K562 (cell line): ENCODE measurements around the gene MAP4. TPM values are rescaled to one million over a fixed set of nuclear protein-coding genes. Genes with fewer than 3 reads are reported as not detected.

Experiments used
- ATAC-seq: fragments of 200-7000 bp; cut with Tn5 transposase; 3 replicates; pipeline ENCODE4 v1.9.1; 2020; ENCODE audit warnings: moderate library complexity
- BruUV-seq: library from RNA; stranded (reverse); fragments of 400-500 nt; replicated peaks from 2 replicates; lab custom pipeline; 2021; lab: Mats Ljungman, UMichigan
- CTCF ChIA-PET: fragments of 300-600 bp; formaldehyde crosslinking; extraction: SDS; loops from one replicate; lab custom pipeline; 2021; ENCODE audit warnings: low intra/inter-chr PET ratio; lab: Yijun Ruan, JAX
- POLR2A ChIA-PET: fragments of 300-600, 350-650 bp; sonication (Branson Sonifier 250); formaldehyde crosslinking; extraction: SDS; loops from one replicate; lab custom pipeline; 2021; ENCODE audit warnings: antibody characterized with exemption, inconsistent platforms; lab: Yijun Ruan, JAX
- DNase-seq, 4 experiments: peaks; one replicate each; pipeline versions ENCODE4 v3.0.0 to v3.0.0-alpha.2; 2011 to 2018; ENCODE audit warnings: low spot score in 3 of 4, mixed read lengths in 3 of 4; ENCODE audit errors: extremely low read depth in 1 of 4
- FAIRE-seq: peaks from 2 replicates; lab custom pipeline; 2011; peaks lifted over from hg19 to GRCh38; lab: Jason Lieb, UNC
- H2AFZ ChIP-seq: 2 replicates; pipeline ENCODE4 v1.6.0; 2011; ENCODE audit warnings: low read depth, low read length, control low read depth, inconsistent platforms
- H3K27ac ChIP-seq: fragments of 200-600 bp; 3 replicates; pipeline ENCODE4 v1.8.0; 2011; ENCODE audit warnings: low read depth, mild to moderate bottlenecking, control low read depth, inconsistent platforms, low read length, moderate library complexity, mixed read lengths; ENCODE audit errors: extremely low read depth
- H3K27me3 ChIP-seq, 2 experiments: fragments of 300-600 bp in 1 of 2; 2 replicates in 1 of 2; 3 replicates in 1 of 2; pipeline versions ENCODE4 v1.6.0 to v1.8.0; 2011; ENCODE audit warnings: inconsistent platforms in 2 of 2, low read length in 2 of 2, mild to moderate bottlenecking in 1 of 2, mixed read lengths in 1 of 2, moderate library complexity in 1 of 2; ENCODE audit not compliant: control insufficient read depth in 2 of 2, insufficient read depth in 2 of 2
- H3K36me3 ChIP-seq: fragments of 300-600 bp; 3 replicates; pipeline ENCODE4 v1.8.0; 2011; ENCODE audit warnings: mild to moderate bottlenecking, low read length, inconsistent platforms; ENCODE audit not compliant: control insufficient read depth, insufficient read depth
- H3K4me1 ChIP-seq, 2 experiments: fragments of 200-600 bp in 1 of 2; replicated peaks in 1 of 2; 2 replicates in 1 of 2; 3 replicates in 1 of 2; pipeline versions ENCODE4 v1.5.1 to v1.8.0; 2011; ENCODE audit warnings: inconsistent platforms in 2 of 2, low read length in 2 of 2, mild to moderate bottlenecking in 1 of 2, mixed read lengths in 1 of 2, moderate library complexity in 1 of 2; ENCODE audit not compliant: control insufficient read depth in 2 of 2, insufficient read depth in 2 of 2
- H3K4me2 ChIP-seq: 2 replicates; pipeline ENCODE4 v1.6.1; 2011; ENCODE audit warnings: low read length, control low read depth, inconsistent platforms, mixed read lengths; ENCODE audit not compliant: insufficient read depth
- H3K4me3 ChIP-seq: fragments of 200-600 bp; sonication (generic), shearing (Covaris generic); 2 replicates; pipeline ENCODE4 v1.5.1; 2016; ENCODE audit warnings: control low read depth, inconsistent platforms
- H3K79me2 ChIP-seq: fragments of 200-600 bp; 3 replicates; pipeline ENCODE4 v1.8.0; 2011; ENCODE audit warnings: low read length, inconsistent platforms; ENCODE audit not compliant: control insufficient read depth, insufficient read depth
- H3K9ac ChIP-seq, 2 experiments: 2 replicates each; pipeline versions ENCODE4 v1.6.0 to v1.6.1; 2011; ENCODE audit warnings: low read depth in 2 of 2, low read length in 2 of 2, control low read depth in 1 of 2, inconsistent platforms in 1 of 2, mild to moderate bottlenecking in 1 of 2, mixed read lengths in 1 of 2; ENCODE audit not compliant: insufficient read depth in 1 of 2
- H3K9me1 ChIP-seq: one replicate; pipeline ENCODE4 v1.6.0; 2011; ENCODE audit warnings: inconsistent platforms, mild to moderate bottlenecking, low read length, moderate library complexity; ENCODE audit not compliant: control insufficient read depth, insufficient read depth
- H3K9me3 ChIP-seq: replicated peaks from 2 replicates; pipeline ENCODE4 v1.5.1; 2011; ENCODE audit warnings: low read depth, low read length, inconsistent platforms; ENCODE audit not compliant: control insufficient read depth, insufficient read depth
- H4K20me1 ChIP-seq: replicated peaks from 2 replicates; pipeline ENCODE4 v1.6.1; 2011; ENCODE audit warnings: low read length, inconsistent platforms, mixed read lengths; ENCODE audit not compliant: control insufficient read depth, insufficient read depth
- CSDE1 ChIP-seq, 2 experiments: fragments of 450-650 bp; IDR thresholded peaks; 2 replicates each; pipeline ENCODE4 v1.6.1; 2016; ENCODE audit warnings: mild to moderate bottlenecking in 1 of 2
- GABPA ChIP-seq: fragments of 200-800 bp; sonication (Bioruptor generic); conservative IDR thresholded peaks from 2 replicates; pipeline ENCODE4 v1.6.1; 2016; ENCODE audit warnings: low read depth, missing genetic modification characterization, missing compliant biosample characterization
- PYGO2 ChIP-seq: fragments of 450-650 bp; IDR thresholded peaks from 2 replicates; pipeline ENCODE4 v1.6.1; 2016; ENCODE audit warnings: mild to moderate bottlenecking, missing genetic modification characterization, moderate library complexity, missing compliant biosample characterization
- ZNF12 ChIP-seq: sonication (generic); formaldehyde crosslinking; IDR thresholded peaks from 2 replicates; pipeline ENCODE4 v1.4.0; 2020; ENCODE audit warnings: mild to moderate bottlenecking, missing genetic modification reagents
- ZNF140 ChIP-seq: fragments of 250-450 bp; sonication (Bioruptor Pico); IDR thresholded peaks from 2 replicates; pipeline ENCODE4 v1.8.0; 2021; ENCODE audit warnings: moderate library complexity, mild to moderate bottlenecking, inconsistent platforms
- WGBS: fragments of 100-300 bp; shearing (Covaris generic); methylation state at CpG from one replicate; pipeline ENCODE4 v1.1.6; 2016; ENCODE audit warnings: low coverage, mixed read lengths; ENCODE audit not compliant: insufficient coverage; ENCODE audit errors: missing lambda C conversion rate; 5-methylcytosine and 5-hydroxymethylcytosine counted together
- in situ Hi-C: fragments of 300-500 bp; cut with MboI; formaldehyde crosslinking; loops from 4 replicates; pipeline ENCODE4 v1.15.0; 2018; ENCODE audit warnings: inconsistent platforms, mixed read lengths
- intact Hi-C: fragments of 100-400 bp; cut with micrococcal nuclease; formaldehyde crosslinking; loops from 2 replicates; pipeline ENCODE4 v1.14.2; 2022
- polyA plus RNA-seq, 8 experiments: library from polyadenylated mRNA; depleted of rRNA in 4 of 8; stranded (reverse) in 5 of 8; unstranded in 3 of 8; fragments of >200 nt; fragmentation: Nextera tagmentation in 2 of 8; fragmentation: Illumina TruSeq in 1 of 8; extraction: Ambion mirVana in 2 of 8; extraction: Trizol in 1 of 8; gene quantifications; 2 replicates each; pipeline versions ENCODE4 v1.2.1 to v1.2.3, GENCODE V29; 2011 to 2014; ENCODE audit warnings: inconsistent platforms in 1 of 8, missing spikeins in 1 of 8
- total RNA-seq, 7 experiments: library from RNA; depleted of rRNA in 6 of 7; stranded (reverse); fragments of >200 nt in 6 of 7; fragmentation: Illumina TruSeq in 2 of 7; extraction: Trizol in 2 of 7; gene quantifications; 2 replicates each; pipeline versions ENCODE4 v1.2.1 to v1.2.3, GENCODE V29; 2011 to 2021; ENCODE audit warnings: low replicate concordance in 1 of 7
- TF ChIP-seq, protein P1 (sequence below): fragments of 450-650 bp; IDR thresholded peaks from 2 replicates; pipeline ENCODE4 v1.6.1; 2016; ENCODE audit warnings: borderline replicate concordance
- TF ChIP-seq, protein P2 (sequence below): fragments of 250-450 bp; sonication (Bioruptor Pico); IDR thresholded peaks from 2 replicates; pipeline ENCODE4 v1.4.0; 2020
- TF ChIP-seq, protein P3 (sequence below), 2 experiments: fragments of 200-800 bp in 1 of 2; sonication (Bioruptor generic) in 1 of 2; sonication (generic) in 1 of 2; formaldehyde crosslinking in 1 of 2; IDR thresholded peaks in 1 of 2; conservative IDR thresholded peaks in 1 of 2; 2 replicates each; pipeline versions ENCODE4 v1.5.0 to v1.6.1; 2016 to 2020; ENCODE audit warnings: missing compliant biosample characterization in 1 of 2, missing genetic modification characterization in 1 of 2, missing genetic modification reagents in 1 of 2
- TF ChIP-seq, protein P4 (sequence below): fragments of 200-400 bp; formaldehyde crosslinking; IDR thresholded peaks from 2 replicates; pipeline ENCODE4 v1.6.1; 2017; ENCODE audit warnings: mild to moderate bottlenecking, low read depth, low read length, moderate library complexity

Gene MAP4
- total and polyA plus RNA-seq, 9 of the 15 experiments (the other 6 are each of a cell fraction or from before 2014, with no cell fraction given): 13.3 to 141 (median 36.8) TPM

DNA sequence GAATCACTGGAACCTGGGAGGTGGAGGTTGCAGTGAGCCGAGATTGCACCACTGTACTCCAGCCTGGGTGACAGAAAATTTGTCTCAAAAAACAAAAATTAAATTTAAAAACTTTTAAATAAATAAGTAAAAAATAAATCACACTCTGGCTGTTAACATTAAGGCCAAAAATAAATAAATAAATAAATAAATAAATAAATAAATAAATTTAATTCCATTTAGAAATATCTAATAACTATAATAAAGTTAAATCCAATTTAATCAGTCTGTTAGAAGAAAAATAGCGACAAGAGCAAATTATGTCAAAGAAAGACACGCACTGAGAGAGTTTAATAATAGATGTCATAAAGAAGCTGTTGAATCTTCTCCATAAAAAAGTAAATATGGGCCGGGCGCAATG, 13.4 kb downstream of the MAP4 start:
- POLR2A ChIA-PET: interaction anchor here (0.5 to 1.0 kb wide), 3 partner anchors 10 to 1386 kb away, joined by 3 to 4 read pairs (median 4); no protein-coding TSS in a partner anchor
- H3K79me2 ChIP-seq: peaks cover 23% of the 10 kb centered on the region; the same call in 2 of the 3 replicates
- no TSS peak for BruUV-seq
- H4K20me1 ChIP-seq: no peaks in the 10 kb centered on the region
- H3K36me3 ChIP-seq: peaks cover 12% of the 10 kb centered on the region; the same call in 2 of the 3 replicates
- CTCF ChIA-PET: interaction anchor here (0.7 kb wide), 1 partner anchor 79 kb away, joined by 3 read pairs; no protein-coding TSS in a partner anchor
- intact Hi-C loops (no loop called here), in situ Hi-C loops (no loop called here)
- no peaks in the 10 kb centered on the region for H3K27me3 ChIP-seq
- H3K4me1 ChIP-seq: peaks cover 0 to 11% of the 10 kb centered on the region in 2 experiments; a peak in 1 of 5 replicates
- FAIRE-seq (no peak), ATAC-seq (no peak), DNase-seq (no peak)
- H2AFZ ChIP-seq: no peak overlapping the region
- H3K4me2 ChIP-seq: no peak overlapping the region
- no peaks in the 10 kb centered on the region for H3K9me1 ChIP-seq
- 94% methylated on average over 5 of the region's 5 CpGs for WGBS
- no peak overlapping the region for H3K9ac ChIP-seq
- H3K4me3 ChIP-seq: no peak overlapping the region
- no peak overlapping the region for H3K27ac ChIP-seq
- H3K9me3 ChIP-seq: peaks cover 4% of the 10 kb centered on the region; the same call in 1 of the 2 replicates
- TF ChIP-seq GABPA (tag) (no peak), ZNF12 (no peak), CSDE1 (IDR thresholded peaks at IDR 0.05) (no peak), PYGO2 (tag) (no peak), ZNF140 (CRISPR knock-in tag) (no peak)
- TF ChIP-seq, protein P1, sequence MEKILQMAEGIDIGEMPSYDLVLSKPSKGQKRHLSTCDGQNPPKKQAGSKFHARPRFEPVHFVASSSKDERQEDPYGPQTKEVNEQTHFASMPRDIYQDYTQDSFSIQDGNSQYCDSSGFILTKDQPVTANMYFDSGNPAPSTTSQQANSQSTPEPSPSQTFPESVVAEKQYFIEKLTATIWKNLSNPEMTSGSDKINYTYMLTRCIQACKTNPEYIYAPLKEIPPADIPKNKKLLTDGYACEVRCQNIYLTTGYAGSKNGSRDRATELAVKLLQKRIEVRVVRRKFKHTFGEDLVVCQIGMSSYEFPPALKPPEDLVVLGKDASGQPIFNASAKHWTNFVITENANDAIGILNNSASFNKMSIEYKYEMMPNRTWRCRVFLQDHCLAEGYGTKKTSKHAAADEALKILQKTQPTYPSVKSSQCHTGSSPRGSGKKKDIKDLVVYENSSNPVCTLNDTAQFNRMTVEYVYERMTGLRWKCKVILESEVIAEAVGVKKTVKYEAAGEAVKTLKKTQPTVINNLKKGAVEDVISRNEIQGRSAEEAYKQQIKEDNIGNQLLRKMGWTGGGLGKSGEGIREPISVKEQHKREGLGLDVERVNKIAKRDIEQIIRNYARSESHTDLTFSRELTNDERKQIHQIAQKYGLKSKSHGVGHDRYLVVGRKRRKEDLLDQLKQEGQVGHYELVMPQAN: no peak
- TF ChIP-seq, protein P2, sequence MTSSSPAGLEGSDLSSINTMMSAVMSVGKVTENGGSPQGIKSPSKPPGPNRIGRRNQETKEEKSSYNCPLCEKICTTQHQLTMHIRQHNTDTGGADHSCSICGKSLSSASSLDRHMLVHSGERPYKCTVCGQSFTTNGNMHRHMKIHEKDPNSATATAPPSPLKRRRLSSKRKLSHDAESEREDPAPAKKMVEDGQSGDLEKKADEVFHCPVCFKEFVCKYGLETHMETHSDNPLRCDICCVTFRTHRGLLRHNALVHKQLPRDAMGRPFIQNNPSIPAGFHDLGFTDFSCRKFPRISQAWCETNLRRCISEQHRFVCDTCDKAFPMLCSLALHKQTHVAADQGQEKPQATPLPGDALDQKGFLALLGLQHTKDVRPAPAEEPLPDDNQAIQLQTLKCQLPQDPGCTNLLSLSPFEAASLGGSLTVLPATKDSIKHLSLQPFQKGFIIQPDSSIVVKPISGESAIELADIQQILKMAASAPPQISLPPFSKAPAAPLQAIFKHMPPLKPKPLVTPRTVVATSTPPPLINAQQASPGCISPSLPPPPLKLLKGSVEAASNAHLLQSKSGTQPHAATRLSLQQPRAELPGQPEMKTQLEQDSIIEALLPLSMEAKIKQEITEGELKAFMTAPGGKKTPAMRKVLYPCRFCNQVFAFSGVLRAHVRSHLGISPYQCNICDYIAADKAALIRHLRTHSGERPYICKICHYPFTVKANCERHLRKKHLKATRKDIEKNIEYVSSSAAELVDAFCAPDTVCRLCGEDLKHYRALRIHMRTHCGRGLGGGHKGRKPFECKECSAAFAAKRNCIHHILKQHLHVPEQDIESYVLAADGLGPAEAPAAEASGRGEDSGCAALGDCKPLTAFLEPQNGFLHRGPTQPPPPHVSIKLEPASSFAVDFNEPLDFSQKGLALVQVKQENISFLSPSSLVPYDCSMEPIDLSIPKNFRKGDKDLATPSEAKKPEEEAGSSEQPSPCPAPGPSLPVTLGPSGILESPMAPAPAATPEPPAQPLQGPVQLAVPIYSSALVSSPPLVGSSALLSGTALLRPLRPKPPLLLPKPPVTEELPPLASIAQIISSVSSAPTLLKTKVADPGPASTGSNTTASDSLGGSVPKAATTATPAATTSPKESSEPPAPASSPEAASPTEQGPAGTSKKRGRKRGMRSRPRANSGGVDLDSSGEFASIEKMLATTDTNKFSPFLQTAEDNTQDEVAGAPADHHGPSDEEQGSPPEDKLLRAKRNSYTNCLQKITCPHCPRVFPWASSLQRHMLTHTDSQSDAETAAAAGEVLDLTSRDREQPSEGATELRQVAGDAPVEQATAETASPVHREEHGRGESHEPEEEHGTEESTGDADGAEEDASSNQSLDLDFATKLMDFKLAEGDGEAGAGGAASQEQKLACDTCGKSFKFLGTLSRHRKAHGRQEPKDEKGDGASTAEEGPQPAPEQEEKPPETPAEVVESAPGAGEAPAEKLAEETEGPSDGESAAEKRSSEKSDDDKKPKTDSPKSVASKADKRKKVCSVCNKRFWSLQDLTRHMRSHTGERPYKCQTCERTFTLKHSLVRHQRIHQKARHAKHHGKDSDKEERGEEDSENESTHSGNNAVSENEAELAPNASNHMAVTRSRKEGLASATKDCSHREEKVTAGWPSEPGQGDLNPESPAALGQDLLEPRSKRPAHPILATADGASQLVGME: no peak
- TF ChIP-seq, protein P3, sequence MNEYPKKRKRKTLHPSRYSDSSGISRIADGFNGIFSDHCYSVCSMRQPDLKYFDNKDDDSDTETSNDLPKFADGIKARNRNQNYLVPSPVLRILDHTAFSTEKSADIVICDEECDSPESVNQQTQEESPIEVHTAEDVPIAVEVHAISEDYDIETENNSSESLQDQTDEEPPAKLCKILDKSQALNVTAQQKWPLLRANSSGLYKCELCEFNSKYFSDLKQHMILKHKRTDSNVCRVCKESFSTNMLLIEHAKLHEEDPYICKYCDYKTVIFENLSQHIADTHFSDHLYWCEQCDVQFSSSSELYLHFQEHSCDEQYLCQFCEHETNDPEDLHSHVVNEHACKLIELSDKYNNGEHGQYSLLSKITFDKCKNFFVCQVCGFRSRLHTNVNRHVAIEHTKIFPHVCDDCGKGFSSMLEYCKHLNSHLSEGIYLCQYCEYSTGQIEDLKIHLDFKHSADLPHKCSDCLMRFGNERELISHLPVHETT (CRISPR knock-in tag; conservative IDR thresholded peaks at IDR 0.05 in 1 of 2, IDR thresholded peaks at IDR 0.05 in 1 of 2): no peak
- TF ChIP-seq, protein P4, sequence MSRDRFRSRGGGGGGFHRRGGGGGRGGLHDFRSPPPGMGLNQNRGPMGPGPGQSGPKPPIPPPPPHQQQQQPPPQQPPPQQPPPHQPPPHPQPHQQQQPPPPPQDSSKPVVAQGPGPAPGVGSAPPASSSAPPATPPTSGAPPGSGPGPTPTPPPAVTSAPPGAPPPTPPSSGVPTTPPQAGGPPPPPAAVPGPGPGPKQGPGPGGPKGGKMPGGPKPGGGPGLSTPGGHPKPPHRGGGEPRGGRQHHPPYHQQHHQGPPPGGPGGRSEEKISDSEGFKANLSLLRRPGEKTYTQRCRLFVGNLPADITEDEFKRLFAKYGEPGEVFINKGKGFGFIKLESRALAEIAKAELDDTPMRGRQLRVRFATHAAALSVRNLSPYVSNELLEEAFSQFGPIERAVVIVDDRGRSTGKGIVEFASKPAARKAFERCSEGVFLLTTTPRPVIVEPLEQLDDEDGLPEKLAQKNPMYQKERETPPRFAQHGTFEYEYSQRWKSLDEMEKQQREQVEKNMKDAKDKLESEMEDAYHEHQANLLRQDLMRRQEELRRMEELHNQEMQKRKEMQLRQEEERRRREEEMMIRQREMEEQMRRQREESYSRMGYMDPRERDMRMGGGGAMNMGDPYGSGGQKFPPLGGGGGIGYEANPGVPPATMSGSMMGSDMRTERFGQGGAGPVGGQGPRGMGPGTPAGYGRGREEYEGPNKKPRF: no peak
